Measurements from ENCODE around the gene PHACTR3.

PHACTR3 gene

DNA sequence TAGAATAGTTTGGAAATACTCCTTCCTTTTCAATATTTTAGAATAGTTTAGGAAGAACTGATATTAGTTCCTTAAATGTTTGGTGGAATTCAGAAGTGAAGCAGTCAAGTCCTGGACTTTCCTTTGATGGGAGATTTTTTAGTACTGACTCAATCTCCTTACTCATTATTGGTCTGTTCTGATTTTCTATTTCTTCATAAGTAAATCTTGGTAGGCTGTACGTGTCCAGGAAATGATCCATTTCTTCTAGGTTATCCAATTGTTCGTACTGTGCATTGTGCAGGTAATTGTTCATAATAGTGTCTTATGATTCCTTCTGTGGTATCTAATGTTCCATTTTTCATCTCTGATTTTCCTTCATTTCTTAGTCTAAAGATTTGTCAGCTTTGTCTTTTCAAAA is 190.2 kb downstream of the PHACTR3 start:
- DNase-seq (ENCODE audit: low read depth in 3 of 3), result no peak

DNA sequence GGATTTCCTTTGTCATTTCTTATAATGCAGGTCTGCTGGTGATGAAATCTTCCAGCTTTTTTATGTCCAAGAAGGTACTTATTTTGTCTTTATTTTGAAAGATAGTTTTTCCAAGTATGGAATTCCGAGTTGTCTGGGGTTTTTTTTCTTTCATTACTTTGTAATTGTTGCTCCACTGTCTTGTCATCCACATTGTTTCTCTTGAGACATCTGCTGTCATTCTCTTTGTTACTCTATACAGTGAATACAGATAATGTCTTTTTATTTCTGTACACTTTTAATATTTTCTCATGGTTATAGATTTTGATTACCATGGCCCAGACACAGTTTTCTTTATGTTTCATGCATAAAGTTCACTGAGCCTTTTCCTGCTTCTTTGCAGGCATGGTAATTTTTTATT is 196.0 kb downstream of the PHACTR3 start:
- no peak for DNase-seq (ENCODE audit: low read depth in 3 of 3)

DNA sequence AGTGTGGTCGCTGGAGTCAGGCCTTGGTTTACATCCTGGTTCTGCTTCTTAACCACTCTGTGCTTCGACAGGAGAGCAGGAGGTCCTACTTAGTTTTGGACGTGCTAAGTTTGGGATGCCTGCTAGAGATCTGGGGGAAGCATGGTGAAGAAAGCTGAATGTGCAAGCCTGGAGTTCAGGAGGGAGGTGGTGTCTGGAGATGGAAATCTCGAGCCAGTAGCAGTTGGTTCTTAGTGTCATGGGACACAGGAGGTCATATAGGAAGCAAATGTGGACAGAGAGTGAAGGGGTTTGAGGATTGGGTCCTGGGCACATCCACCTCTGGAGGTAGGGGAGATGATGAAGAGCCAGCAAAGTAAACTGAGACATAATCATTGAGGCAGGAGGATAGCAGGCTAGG is 197.7 kb downstream of the PHACTR3 start:
- no peak for DNase-seq (ENCODE audit: low read depth in 3 of 3)

DNA sequence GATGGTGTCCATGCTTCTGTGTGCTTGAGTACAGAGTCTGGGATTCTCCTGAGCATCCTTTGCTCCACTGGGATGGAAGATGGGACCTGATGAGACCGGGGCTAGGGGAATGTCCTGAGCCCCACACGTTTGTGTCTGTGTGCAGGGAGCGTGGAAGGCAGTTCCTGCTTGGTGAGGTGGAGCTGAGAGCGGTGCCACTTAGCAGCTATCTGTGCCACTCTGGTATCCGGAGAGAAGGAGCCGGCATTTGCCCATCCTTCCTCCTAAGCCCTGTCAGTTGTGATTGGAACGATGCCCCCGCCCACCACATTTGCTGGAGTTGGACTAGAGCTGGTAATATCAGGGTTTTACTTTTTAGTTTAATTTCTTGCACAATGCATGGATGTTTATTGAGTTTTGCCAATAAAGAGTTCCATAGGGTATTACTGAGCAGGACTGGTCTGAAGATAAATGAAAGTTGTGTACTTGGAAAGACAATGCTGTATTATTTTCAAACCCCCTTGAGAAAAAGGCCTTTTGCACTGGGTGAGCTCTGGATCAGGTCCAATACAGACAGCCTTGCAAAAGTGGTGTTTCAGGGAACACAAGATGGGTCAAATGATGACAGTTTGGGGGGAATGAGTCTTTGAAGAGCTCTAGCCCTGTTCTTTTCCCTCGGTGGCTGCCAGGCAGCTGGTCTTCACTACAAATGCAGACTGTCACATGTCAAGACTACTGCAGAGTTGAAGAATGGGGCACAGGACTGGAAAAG is 198.3 kb downstream of the PHACTR3 start:
- DNase-seq (ENCODE audit: low read depth in 3 of 3), result no peak

DNA sequence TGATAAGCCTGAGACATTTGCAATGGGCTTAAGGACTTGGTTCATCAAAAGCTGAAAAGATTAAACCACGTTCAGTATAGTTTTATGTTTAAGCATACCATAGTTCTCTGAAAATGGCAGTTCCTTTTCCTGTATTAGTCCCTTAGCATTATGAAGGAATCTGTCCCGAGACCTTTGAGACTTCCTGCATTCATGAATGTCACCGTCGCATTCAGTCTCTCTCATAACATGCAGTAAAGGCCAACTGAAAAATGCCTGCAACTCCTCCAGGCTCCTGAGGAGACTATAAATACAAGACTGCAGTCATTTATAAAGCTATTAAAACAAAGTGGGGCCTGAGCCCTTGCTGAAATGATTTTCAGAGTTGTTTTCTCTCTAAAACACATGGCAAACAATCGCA is 200.0 kb downstream of the PHACTR3 start:
- DNase-seq (ENCODE audit: low read depth in 3 of 3), result no peak

DNA sequence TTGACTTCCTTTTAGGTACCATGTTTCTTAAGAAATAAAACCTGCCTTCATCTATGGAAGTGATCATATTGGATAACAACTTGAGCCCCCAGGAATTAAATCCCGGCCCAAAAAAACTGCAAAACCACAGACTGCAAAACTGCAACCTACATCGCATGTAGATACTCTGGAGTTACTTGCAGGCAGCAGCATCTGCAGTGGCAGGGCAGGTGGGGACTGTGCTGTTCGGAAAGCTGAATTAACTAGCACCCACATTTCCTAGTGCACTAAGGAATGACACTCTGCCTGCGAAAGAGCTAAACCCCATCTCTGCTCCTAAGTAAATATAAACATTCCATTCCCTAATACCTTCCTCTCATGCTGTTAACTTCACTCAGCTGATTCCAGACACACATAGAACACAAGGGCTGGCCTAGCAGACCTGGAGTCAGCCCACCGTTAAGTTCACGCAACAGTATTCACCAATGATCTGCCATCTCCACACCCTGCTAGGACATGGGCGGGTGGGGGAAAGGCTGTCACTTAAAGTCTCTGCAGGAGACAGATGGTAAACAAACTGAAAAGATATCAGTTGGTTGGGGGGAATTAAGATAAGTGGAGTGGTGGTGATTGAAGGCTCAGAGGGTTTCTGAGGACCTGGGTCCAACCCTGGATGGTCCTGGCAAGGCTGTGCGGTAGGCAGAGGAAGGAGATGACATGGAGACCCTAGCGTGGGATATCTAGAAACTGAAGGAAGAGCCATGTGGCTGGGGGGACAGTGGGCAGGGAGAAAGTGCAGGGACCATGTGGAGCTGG is 200.7 kb downstream of the PHACTR3 start:
- no peak for DNase-seq (ENCODE audit: low read depth in 3 of 3)

DNA sequence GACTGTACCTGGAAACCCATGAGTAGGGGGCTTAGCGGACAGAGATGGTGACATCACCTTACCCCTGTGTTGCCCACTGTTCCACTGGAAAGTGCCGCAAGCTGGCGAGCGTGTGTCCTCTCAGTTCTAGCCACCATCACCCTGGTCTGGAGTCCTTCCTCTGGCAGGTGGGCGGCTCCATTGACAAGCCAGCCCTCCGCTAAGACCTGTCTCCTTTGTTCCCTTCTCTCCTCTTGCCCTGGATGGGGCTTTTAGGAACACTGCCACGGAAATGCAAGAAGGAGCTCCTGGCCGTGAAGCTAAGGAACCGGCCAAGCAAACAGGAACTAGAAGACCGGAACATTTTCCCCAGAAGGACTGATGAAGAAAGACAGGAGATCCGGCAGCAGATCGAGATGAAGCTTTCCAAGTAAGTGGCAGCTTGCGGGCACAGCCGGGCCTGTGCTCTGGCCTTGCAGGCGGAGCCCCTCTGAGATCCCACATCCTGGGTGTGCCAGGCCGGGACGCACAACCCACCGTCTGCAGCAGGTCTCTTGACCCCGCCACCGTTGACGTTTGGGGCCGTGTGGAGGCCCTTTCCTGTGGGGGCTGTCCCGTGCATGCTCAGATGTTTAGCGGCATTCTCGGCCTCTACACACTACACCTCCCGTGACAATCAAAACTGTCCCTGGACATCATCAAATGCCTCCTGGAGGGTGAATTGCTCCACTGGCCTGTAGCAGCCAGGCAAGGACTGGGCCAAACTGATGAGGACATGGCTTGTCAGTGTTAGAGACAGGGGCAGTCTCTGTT is 201.6 kb downstream of the PHACTR3 start:
- no peak for DNase-seq (ENCODE audit: low read depth in 3 of 3)

DNA sequence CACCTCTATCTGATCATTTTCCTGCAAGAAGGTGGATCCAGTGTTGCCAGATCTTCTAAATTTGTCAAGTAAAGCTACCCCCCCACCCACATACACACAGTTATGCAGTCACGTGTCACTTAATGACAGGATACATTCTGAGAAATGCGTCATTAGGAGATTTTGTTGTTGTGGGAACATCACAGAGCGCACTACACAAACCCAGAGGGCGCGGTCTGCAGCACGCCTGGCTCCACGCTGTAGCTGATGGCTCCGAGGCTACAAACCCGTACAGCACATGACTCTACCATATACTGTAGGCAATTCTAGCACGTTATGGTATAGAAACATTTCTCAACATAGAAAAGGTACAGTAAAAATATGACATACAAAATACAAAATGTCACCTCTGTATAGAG is 202.2 kb downstream of the PHACTR3 start:
- no peak for DNase-seq (ENCODE audit: low read depth in 3 of 3)

DNA sequence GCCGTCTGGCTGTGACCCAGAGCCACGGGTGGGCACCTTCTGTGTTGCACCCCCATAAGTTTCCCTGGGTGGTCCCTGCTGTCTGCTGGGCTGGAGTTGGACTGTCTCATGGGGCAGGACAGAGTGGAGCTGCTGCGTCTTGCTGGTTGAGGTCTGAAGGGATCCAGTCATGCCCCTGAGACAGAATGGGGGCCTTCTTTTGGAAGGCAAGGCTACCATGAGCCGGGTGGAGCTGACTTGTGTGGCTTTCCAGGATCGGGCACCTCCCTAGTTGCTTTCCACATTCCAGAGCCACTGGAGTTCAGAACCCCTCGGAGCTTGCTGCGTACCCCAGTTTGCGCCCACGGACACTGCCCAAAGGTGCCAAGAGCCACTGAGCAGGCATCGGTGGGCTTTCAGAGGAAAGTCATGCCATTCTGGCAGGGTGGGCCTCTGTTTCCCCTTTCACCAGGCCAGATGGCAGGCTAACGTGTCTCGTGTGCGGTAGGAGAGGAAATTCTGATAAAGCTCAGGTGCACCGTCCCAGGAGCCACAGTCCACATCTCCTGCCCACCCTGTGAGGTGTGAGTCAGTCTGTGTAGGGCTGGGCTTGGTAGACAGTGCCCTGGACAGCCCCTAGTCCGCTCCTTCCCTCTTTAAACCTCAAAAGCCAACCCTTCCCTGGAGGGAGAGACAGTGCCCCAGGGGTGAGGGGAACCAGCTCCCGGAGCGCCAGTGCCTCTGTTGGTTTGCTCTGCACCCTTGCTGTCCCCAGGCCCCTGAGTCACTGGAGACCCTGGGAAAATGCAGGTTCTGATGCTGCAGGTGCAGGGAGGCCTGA is 203.8 kb downstream of the PHACTR3 start:
- DNase-seq (ENCODE audit: low read depth in 3 of 3), result no peak

DNA sequence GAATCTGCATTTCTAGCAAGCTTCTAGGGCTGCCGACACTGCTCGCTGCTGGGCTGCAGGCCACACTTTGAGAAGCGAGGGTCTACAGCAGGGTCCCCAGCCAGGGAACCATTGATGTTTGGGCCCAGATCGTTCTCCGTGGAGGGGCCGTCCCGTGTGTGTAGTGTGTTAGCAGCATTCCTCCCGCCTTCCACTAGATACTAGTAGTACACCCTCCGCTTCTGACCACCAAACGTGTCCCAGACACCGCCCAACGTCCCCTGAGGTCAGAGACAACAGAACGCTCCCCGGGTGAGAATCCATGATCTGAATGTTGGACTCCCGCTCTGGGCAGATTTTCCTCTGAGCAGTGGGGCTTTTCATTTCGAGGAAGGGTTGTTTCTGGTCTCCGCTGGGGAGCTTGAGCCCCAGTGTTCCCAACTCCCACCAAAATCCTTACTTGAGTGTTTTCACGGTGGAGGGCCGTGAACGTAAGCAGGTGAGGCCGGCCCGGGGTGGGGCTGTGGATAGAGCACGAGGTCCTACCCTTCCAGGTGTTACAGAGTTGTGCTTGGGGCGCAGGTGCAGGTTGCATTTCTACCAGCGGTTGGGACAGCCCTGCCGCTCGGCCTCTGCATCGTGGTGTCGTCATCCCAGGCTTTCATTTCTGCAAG is 204.5 kb downstream of the PHACTR3 start:
- no peak for DNase-seq (ENCODE audit: low read depth in 3 of 3)

DNA sequence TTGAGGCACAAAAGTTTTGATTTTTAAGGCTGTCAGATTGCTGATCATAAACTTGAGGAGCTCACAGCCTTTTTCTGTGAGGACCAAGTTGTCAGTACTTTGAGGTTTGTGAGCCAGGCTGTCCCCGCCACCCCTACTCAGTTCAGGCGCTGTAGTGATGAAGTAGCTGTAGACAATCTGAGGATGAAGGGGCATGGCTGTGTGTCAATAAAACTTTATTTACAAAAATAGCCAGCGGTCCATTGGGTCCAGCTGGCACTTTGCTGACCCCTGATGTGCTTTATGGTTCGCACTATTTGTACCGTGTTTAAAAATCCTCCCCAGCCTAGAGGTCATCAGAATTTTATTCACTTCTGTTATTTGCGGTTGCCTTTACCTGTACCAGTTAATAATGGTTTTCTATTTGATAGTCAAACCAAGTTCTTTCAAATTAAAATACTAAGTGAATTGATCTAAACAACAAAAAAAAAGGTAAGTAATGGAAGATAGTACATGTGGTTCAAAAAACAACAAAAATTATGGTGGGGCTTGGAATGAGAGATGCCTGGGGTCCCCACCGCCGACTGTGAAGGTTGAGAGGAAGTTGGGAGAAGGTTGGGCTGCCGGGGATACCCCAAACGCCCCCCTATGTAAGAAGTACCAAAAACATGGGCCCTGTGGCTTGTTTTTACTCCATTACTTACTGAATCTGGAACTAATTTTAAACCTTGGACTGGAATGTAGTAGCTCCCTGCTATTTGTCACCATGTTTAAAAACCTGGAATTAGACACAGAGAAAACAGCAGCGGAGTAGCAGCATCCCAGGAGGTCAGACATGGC is 205.5 kb downstream of the PHACTR3 start:
- DNase-seq (ENCODE audit: low read depth in 3 of 3), result no peak

DNA sequence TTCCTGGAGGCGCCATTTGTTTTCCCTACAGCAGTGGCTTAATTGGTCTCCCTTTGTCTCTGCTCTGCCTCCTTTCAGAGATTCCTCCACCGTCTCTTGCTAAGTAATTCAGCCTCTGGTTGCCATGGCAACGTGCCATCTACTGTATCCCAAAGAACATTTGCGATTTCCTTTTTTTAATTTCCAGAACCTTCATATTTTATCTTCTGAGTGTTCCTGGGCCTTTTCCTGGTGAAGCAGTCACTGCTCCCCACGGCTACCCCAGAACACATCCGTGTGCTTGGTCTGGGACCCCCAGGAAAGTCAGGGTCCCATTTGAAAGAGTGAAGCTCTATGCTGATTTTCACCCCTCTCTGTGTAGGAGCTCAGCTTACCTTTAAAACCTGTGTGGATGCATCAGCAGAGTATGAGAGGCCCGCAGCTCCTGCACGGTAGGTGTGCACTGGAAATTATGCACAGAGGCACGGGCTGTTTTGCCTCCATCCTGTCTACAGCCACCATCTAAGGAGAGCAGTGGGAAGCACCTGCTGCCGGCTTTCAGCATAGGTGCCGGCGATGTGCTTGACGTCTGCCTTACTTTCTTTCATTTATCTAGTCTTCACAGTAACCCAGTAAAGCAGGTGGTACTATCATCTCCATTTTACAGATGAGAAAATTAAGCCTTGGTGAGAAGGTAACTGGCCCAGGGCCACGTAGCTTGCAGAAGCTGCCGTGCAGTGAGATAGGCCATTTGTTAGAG is 206.3 kb downstream of the PHACTR3 start:
- no peak for DNase-seq (ENCODE audit: low read depth in 3 of 3)

DNA sequence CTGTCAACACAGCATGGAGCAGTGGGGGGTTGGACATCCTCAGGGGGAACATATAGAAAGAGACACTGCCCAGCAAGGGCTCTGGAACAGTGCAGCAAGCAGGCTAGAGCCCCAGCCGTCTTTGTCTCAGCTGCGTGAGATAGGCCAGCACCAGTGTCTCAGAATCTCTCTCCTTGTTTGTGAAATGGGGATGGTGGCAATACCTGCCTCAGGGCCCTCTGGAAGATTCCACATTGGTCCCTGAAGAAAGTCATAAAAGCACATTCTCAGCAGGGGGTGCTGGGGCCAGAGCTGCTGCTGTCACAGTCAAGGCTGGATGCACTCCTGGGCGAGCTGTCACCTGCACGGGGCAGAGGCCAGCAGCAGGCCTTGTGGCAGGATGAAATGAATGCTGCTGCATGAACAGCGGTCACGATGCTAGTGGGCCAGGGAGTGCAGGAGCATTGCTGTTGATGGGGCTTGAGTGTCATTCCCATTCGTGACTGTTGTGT is 207.4 kb downstream of the PHACTR3 start:
- no peak for DNase-seq (ENCODE audit: low read depth in 3 of 3)

DNA sequence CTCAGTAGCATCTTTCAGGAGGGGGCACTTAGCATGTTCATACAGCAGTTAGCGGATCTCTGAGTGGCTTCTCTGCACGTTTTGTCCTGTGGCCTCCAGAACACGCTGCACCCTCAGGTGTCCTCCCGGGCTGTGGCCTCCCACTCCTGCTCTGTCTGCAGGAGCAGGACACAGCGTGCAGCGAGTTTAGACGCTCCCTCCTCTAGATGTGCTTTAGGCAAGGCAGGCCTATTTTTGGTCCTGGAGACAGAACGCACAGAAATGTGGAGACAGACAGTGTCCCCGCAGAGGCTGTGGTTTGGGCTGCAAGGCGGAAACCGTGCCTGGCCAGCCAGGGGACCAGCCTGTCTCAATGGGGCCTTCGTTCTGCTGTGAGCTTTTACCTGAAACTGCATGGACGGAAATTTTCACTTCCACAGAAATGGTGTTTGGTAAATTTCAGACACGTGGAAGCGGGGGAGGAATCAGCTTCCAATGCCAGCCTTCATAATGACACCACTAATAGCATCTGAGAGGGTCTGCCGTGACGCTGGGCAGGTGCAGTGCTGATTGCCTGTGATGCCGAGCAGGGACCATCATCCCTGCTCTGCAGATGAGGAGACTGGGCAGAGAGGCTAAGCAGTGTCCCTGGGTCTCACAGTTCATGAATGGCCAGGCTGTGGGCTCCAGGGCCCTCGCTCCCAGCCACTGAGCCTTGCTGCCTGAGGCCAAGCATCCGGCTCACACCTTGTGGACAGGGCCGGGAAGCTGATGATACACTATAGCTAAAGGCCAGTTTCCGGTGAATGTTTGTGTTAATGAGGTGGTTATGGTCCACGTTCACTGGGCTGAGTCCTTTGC is 208.2 kb downstream of the PHACTR3 start:
- no peak for DNase-seq (ENCODE audit: low read depth in 3 of 3)

DNA sequence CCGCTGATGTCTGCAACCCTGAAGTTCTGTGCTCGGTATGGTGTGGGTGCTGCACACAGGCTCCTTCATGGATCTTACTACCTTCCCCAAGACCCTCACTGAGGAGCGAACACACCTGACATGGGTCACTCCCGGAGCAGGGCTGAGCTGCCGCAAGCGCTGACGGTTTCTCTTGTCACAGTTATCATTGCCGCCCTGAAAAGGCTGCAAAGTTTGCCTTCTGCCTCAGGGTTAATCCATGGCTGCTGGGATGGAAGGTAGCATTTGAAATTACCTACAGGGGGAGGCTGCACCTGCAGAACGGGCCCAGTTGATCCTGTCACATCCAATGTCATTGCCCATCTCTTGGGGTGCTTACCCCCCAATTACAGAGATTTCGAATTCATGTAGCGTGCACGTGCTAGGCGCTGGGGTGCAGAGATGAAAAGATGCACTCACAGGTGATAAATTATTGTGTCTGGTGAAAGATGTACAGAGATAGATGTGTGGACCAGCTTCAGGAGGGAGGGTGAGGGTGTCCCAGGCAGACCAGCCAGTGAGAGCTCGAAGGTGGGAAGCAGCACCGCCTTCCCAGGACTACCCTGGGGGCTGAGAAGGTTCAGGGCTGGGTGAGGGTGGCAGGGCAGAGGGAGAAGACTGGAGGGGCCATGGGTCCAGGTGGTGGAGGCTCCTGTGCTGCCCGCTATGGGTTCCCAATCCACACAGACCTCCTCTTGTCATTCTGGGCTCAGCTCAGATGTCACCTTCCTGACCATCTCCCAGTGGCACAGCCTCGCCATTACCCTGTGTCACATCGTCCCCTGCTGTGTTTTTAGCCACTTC is 209.0 kb downstream of the PHACTR3 start:
- no peak for DNase-seq (ENCODE audit: low read depth in 3 of 3)

DNA sequence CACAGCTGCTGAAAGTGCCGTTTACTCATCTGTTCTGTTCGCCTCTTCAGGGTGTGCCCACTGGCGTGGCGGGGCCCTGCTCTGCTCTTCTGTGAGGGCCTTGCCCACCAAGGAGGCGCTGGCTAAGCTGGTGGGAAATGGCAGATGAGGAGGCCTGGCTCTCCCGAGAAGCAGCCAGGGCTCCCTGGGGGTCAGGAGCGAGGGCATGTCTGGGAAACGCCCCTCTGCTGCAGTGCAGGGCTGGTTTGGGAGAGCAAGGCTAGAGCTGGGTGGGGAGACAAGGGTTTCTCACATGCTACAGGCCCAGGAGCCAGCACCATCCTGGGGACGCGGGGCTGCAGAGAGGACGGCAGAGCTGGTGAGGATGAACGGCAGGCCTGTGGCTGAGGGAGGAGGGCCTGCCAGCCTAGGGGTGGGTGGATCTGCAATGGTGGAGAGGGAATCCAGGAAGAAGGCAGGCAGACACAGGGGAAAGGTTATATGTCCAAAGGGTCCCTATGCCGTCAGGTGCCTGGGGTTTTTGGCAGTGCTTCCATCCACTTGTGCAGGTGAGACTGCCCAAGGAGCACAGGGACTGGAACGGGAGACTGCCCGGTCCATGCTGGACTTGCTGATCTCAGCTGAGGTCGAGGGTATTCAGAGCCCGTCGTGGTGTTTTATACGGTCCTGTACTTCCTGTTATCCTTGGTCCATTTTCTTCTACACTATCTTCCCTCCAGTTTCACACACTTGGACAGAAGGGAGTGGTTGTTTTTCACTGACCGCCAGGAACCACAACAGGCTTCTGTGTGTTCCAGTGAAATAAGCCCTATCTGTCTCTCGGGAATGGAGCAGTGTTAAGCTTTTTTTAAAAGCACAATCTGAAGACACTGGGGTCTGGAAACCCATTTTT is 209.9 kb downstream of the PHACTR3 start:
- no peak for DNase-seq (ENCODE audit: low read depth in 3 of 3)
